ENCODE measurements around the gene BNC1.

The BNC1 gene

GRCh38 chr15:83304861-83305703 is 20.6 kb upstream of the BNC1 start:
- Histone ChIP-seq H3K9me3 (ENCODE audit: severe bottlenecking) (no peaks in the 10 kb centered on the region), H3K27me3 (ENCODE audit: insufficient read depth, low read depth, severe bottlenecking) (no peaks in the 10 kb centered on the region), H3K27ac (peak overlapping the region; percentile 16), H3K36me3 (no peaks in the 10 kb centered on the region), H3K4me3 (ENCODE audit: low read depth, low read length) (no peak overlapping the region; the same call in 1 of the 2 replicates)
- no peak for TF ChIP-seq CTCF (IDR thresholded peaks at IDR 0.05; ENCODE audit: low read depth, low read length)
- no peak for DNase-seq

DNA sequence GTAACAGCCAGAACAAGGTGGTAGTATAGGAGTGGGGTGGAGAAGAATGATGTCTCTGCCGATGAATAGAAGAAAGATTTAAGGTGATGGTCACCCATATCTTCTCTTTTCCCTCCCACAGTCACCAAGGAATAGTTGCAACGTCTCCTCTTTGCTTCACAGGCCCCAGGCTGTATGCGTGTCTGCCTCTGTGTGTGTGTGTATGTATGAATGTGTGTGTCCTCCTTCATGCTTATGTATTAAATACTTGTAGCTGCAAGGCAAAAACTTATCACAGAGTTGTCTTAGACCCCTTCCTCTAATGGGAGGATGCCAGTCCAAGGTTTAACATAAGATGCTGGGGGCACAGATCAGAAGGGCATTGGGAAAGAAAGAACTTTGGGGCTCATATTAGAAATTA is 19.1 kb upstream of the BNC1 start:
- Histone ChIP-seq H3K4me3 (ENCODE audit: low read depth, low read length) (no peak overlapping the region), H3K27ac (no peak overlapping the region), H3K36me3 (no peaks in the 10 kb centered on the region), H3K27me3 (ENCODE audit: insufficient read depth, low read depth, severe bottlenecking) (no peaks in the 10 kb centered on the region), H3K9me3 (ENCODE audit: severe bottlenecking) (no peaks in the 10 kb centered on the region)
- no peak for DNase-seq
- TF ChIP-seq CTCF (IDR thresholded peaks at IDR 0.05; ENCODE audit: low read depth, low read length): no peak

- Histone ChIP-seq H3K4me3 (ENCODE audit: low read depth, low read length) (no peak overlapping the region), H3K27ac (no peak overlapping the region), H3K36me3 (no peaks in the 10 kb centered on the region), H3K9me3 (ENCODE audit: severe bottlenecking) (no peaks in the 10 kb centered on the region), H3K27me3 (ENCODE audit: insufficient read depth, low read depth, severe bottlenecking) (no peaks in the 10 kb centered on the region)
- no peak for TF ChIP-seq CTCF (IDR thresholded peaks at IDR 0.05; ENCODE audit: low read depth, low read length)
- no peak for DNase-seq
Measured at GRCh38 chr15:83300826-83301225, 16.4 kb upstream of the BNC1 start.

DNA sequence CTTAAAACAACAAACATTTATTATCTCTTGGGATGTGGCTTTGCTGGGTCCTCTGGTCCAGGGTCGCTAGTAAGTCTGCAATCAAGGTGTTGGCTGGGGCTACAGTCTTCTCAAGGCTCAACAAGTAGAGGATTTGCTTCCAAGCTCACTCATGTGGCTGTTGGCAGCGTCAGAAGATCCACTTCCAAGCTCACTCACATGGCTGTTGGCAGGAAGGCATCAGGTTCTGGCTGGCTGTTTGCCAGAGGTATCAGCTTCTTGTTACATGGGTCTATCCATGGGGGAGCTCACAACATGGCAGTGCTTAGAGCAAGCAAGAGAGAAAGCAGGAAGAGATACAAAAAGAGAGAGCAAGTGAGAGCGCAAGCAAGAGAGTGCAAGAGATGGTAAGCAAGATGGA is 15.0 kb upstream of the BNC1 start:
- no peak overlapping the region for H3K27ac ChIP-seq
- TF ChIP-seq CTCF (IDR thresholded peaks at IDR 0.05; ENCODE audit: low read depth, low read length): no peak
- H3K9me3 ChIP-seq (ENCODE audit: severe bottlenecking): no peaks in the 10 kb centered on the region
- DNase-seq: no peak
- H3K27me3 ChIP-seq (ENCODE audit: insufficient read depth, low read depth, severe bottlenecking): no peaks in the 10 kb centered on the region
- H3K36me3 ChIP-seq: no peaks in the 10 kb centered on the region
- no peak overlapping the region for H3K4me3 ChIP-seq (ENCODE audit: low read depth, low read length)

DNA sequence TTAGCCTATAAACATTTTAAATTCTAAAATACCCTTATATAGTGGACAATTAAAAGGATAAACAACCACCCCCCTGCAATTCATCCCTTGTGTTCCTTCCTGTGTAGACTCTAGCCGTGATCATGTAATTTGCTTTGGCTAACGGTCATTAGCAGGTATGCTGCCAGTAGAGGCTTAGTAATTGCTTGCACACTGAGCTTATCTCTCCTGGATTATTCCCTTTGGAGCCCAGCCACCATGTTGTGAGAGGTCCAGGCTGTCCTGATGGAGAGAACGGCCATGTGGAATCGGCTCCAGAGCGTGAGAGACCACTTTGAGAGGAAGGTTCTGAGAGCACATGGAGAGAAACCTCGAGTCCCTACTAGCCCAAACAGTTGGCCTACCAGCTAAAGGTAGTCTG is 11.0 kb upstream of the BNC1 start:
- TF ChIP-seq CTCF (IDR thresholded peaks at IDR 0.05; ENCODE audit: low read depth, low read length): no peak
- H3K36me3 ChIP-seq: no peaks in the 10 kb centered on the region
- no peak overlapping the region for H3K4me3 ChIP-seq (ENCODE audit: low read depth, low read length)
- no peaks in the 10 kb centered on the region for H3K27me3 ChIP-seq (ENCODE audit: insufficient read depth, low read depth, severe bottlenecking)
- no peak overlapping the region for H3K27ac ChIP-seq
- H3K9me3 ChIP-seq (ENCODE audit: severe bottlenecking): no peaks in the 10 kb centered on the region
- no peak for DNase-seq

- no peak for DNase-seq
- H3K27ac ChIP-seq: no peak overlapping the region
- H3K4me3 ChIP-seq (ENCODE audit: low read depth, low read length): no peak overlapping the region
- TF ChIP-seq CTCF (IDR thresholded peaks at IDR 0.05; ENCODE audit: low read depth, low read length): no peak
- no peaks in the 10 kb centered on the region for H3K27me3 ChIP-seq (ENCODE audit: insufficient read depth, low read depth, severe bottlenecking)
- H3K36me3 ChIP-seq: no peaks in the 10 kb centered on the region
- no peaks in the 10 kb centered on the region for H3K9me3 ChIP-seq (ENCODE audit: severe bottlenecking)
Measured at GRCh38 chr15:83293201-83293600, 8.7 kb upstream of the BNC1 start.

Measured in WERI-Rb-1 (cell line).